Esophagus muscularis mucosa (tissue), 4 donors: ENCODE results near the gene MIF.

Source experiments
- CTCF ChIP-seq, 3 experiments: fragments of 200-600 bp in 2 of 3; fragments of 450-650 bp in 1 of 3; sonication (generic) in 2 of 3; IDR thresholded peaks; one replicate each; pipeline ENCODE4 v1.5.1; 2017 to 2019; ENCODE audit warnings: antibody characterized with exemption in 3 of 3, mild to moderate bottlenecking in 2 of 3, moderate library complexity in 1 of 3
- EP300 ChIP-seq: sonication (generic); formaldehyde crosslinking; IDR thresholded peaks from one replicate; pipeline ENCODE4 v1.6.1; 2017; ENCODE audit warnings: antibody characterized with exemption
- POLR2A ChIP-seq: fragments of 450-650 bp; IDR thresholded peaks from one replicate; pipeline ENCODE4 v1.6.1; 2017; ENCODE audit warnings: antibody characterized with exemption, moderate library complexity, mild to moderate bottlenecking, low read depth
- POLR2AphosphoS5 ChIP-seq, 2 donors: sonication (generic); formaldehyde crosslinking; IDR thresholded peaks; one replicate each; pipeline ENCODE4 v1.6.1; 2017; ENCODE audit warnings: antibody characterized with exemption in 2 of 2

- TF ChIP-seq CTCF (IDR thresholded peaks at IDR 0.05) (no peak), EP300 (no peak), POLR2A (no peak), POLR2AphosphoS5 (IDR thresholded peaks at IDR 0.05) (no peak)
Measured at GRCh38 chr22:23878219-23878618, 16.0 kb upstream of the MIF start.
